Panc1 (cell line): ENCODE measurements around the gene CPD. TPM values are rescaled to one million over a fixed set of nuclear protein-coding genes. Genes with fewer than 3 reads are reported as not detected.

Experiments used
- ATAC-seq: fragments of 200-7000 bp; cut with Tn5 transposase; 2 replicates; pipeline ENCODE4 v1.9.1; 2020; ENCODE audit warnings: mild to moderate bottlenecking, moderate library complexity
- BruUV-seq: library from RNA; stranded (reverse); fragments of 400-500 nt; replicated peaks from 2 replicates; lab custom pipeline; 2021; lab: Mats Ljungman, UMichigan
- CTCF ChIA-PET: fragments of 300-600 bp; sonication (Branson Sonifier 250); formaldehyde crosslinking; loops from one replicate; lab custom pipeline; 2022; ENCODE audit warnings: antibody characterized with exemption; lab: Charles Lee
- POLR2A ChIA-PET: fragments of 300-600 bp; sonication (Branson Sonifier 250); formaldehyde crosslinking; loops from one replicate; lab custom pipeline; 2022; ENCODE audit warnings: antibody characterized with exemption; lab: Charles Lee
- DNase-seq: peaks from one replicate; pipeline ENCODE4 v3.0.0-alpha.2; 2010; ENCODE audit warnings: low read depth, low spot score
- H3K27ac ChIP-seq: 2 replicates; pipeline ENCODE4 v1.5.1; 2011; ENCODE audit warnings: mild to moderate bottlenecking, low read length, inconsistent platforms
- H3K27me3 ChIP-seq: fragments of 200-500 bp; sonication (Bioruptor generic); 2 replicates; pipeline ENCODE4 v1.6.0; 2014; ENCODE audit warnings: low read length, inconsistent platforms; ENCODE audit not compliant: control insufficient read depth, insufficient read depth
- H3K36me3 ChIP-seq: fragments of 200-500 bp; sonication (Bioruptor generic); 2 replicates; pipeline ENCODE4 v1.5.1; 2014; ENCODE audit warnings: inconsistent platforms, mild to moderate bottlenecking, low read length, moderate library complexity; ENCODE audit not compliant: control insufficient read depth, insufficient read depth
- H3K4me1 ChIP-seq: 2 replicates; pipeline ENCODE4 v1.5.1; 2011; ENCODE audit warnings: inconsistent platforms, mild to moderate bottlenecking, low read length, moderate library complexity; ENCODE audit not compliant: control insufficient read depth, insufficient read depth
- H3K4me3 ChIP-seq, 2 experiments: 2 replicates each; pipeline ENCODE4 v1.5.1; 2011 to 2012; ENCODE audit warnings: low read depth in 2 of 2, low read length in 2 of 2, mild to moderate bottlenecking in 2 of 2, inconsistent platforms in 1 of 2, moderate library complexity in 1 of 2
- H3K9me3 ChIP-seq: fragments of 200-500 bp; sonication (Bioruptor generic); 2 replicates; pipeline ENCODE4 v1.5.1; 2014; ENCODE audit warnings: low read depth, mild to moderate bottlenecking, inconsistent platforms, low read length, moderate library complexity; ENCODE audit not compliant: control insufficient read depth, insufficient read depth
- CTCF ChIP-seq: fragments of 450-650 bp; IDR thresholded peaks from 2 replicates; pipeline ENCODE4 v1.5.1; 2017; ENCODE audit warnings: mild to moderate bottlenecking
- POLR2AphosphoS5 ChIP-seq: IDR thresholded peaks from 2 replicates; pipeline ENCODE4 v1.6.1; 2012; ENCODE audit warnings: mild to moderate bottlenecking, low read depth, low read length, moderate library complexity
- REST ChIP-seq, 2 experiments: IDR thresholded peaks; 2 replicates each; pipeline ENCODE4 v1.6.1; 2011 to 2012; ENCODE audit warnings: low read depth in 2 of 2, control low read depth in 1 of 2, low read length in 1 of 2, mild to moderate bottlenecking in 1 of 2, moderate library complexity in 1 of 2; ENCODE audit not compliant: insufficient read depth in 1 of 2
- SIN3A ChIP-seq: IDR thresholded peaks from 2 replicates; pipeline ENCODE4 v1.6.1; 2012; ENCODE audit warnings: low read depth, mild to moderate bottlenecking, low read length, moderate library complexity, borderline replicate concordance; ENCODE audit not compliant: insufficient read depth
- TCF7L2 ChIP-seq: IDR thresholded peaks from 2 replicates; pipeline ENCODE4 v1.6.1; 2011; ENCODE audit warnings: mild to moderate bottlenecking, low read depth, low read length, inconsistent platforms
- in situ Hi-C: cut with HindIII; loops from 2 replicates; pipeline ENCODE4 v1.10.0; 2016; ENCODE audit warnings: low sequenced_read_pairs, low pct_unique_long_range_greater_than_20kb
- intact Hi-C: fragments of 100-400 bp; cut with micrococcal nuclease; formaldehyde crosslinking; loops from one replicate; pipeline ENCODE4 v1.10.0; 2022; ENCODE audit not compliant: unreplicated experiment
- total RNA-seq: library from RNA; stranded (reverse); gene quantifications from one replicate; pipeline ENCODE4 v1.2.1, GENCODE V29; 2021; ENCODE audit not compliant: unreplicated experiment

Gene CPD
- total RNA-seq, 1 experiment from 2014 or later = 93.0 TPM

DNA sequence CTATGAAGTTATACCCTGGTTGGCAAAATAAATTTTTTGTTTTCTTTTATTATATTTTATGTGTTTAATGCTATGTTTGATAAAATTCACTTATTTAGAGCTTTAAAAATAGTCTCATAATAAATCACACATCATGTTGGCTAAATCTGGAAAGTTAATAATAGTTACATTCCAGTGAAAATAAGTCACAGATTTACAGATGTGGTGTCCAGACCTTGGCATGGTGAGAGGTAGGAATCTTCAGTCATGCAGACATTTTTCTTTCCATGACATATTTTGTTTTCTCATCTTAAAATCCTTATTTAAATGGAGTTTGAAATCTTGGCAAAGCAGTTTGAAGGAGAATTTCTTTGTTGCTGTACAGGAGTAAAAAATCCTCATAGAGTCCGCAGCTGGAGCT lies 50.4 kb downstream of the CPD start:
- H3K36me3 ChIP-seq = no peaks in the 10 kb centered on the region; the same call in 1 of the 2 replicates
- in situ Hi-C loops (no loop called here), intact Hi-C loops (no loop called here)
- H3K4me3 ChIP-seq = no peak overlapping the region
- no peak for DNase-seq
- no peaks in the 10 kb centered on the region for H3K9me3 ChIP-seq
- no TSS peak for BruUV-seq
- H3K27me3 ChIP-seq = no peaks in the 10 kb centered on the region
- ChIA-PET POLR2A (no interaction called here), CTCF (no interaction called here)
- no peak overlapping the region for H3K27ac ChIP-seq
- no peak for ATAC-seq
- no peaks in the 10 kb centered on the region for H3K4me1 ChIP-seq
- TF ChIP-seq REST (IDR thresholded peaks at IDR 0.05; ENCODE audit: insufficient read depth in 1 of 2, low read depth in 2 of 2, low read length in 1 of 2) (no peak), SIN3A (no peak), POLR2AphosphoS5 (no peak), TCF7L2 (no peak), CTCF (no peak)

DNA sequence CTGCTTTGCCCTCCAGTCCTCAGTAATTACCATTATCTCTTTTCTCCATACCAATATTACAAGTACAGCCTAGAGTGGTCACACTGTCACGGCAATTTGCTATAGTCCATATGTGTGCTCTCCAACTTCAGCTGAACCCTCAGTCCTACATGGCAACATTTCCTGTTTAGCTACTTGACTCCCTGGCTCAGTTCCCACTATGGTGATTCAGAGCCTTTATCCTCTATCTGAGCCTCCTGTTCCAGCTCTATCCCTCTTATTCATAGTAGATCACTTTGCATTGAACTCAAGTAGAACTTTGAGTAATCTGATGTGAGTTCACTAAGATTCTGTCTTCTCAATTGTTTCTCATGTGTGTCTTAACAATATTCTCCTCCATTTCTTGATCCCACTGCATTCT lies 54.8 kb downstream of the CPD start:
- Histone ChIP-seq H3K27ac (no peak overlapping the region), H3K4me1 (no peaks in the 10 kb centered on the region), H3K36me3 (no peaks in the 10 kb centered on the region), H3K4me3 (no peak overlapping the region), H3K9me3 (no peaks in the 10 kb centered on the region), H3K27me3 (no peaks in the 10 kb centered on the region)
- no TSS peak for BruUV-seq
- intact Hi-C loops (no loop called here), in situ Hi-C loops (no loop called here)
- ChIA-PET CTCF (interaction anchor here (0.5 kb wide), 1 partner anchor 323 kb away, joined by 9 read pairs; no protein-coding TSS in a partner anchor), POLR2A (interaction anchor here (0.5 kb wide), 1 partner anchor 413 kb away, joined by 5 read pairs; no protein-coding TSS in a partner anchor)
- TF ChIP-seq POLR2AphosphoS5 (no peak), REST (IDR thresholded peaks at IDR 0.05; ENCODE audit: insufficient read depth in 1 of 2, low read depth in 2 of 2, low read length in 1 of 2) (no peak), TCF7L2 (no peak), SIN3A (no peak), CTCF (no peak)
- ATAC-seq (no peak), DNase-seq (no peak)
